H1 (cell line): Measurements from ENCODE around the gene CEP89. TPM values are rescaled to one million over a fixed set of nuclear protein-coding genes. Genes with fewer than 3 reads are reported as not detected.

Experiments
- CTCF ChIA-PET: fragments of 300-600 bp; sonication (Branson Sonifier 250); formaldehyde crosslinking; loops from one replicate; lab custom pipeline; 2021; ENCODE audit not compliant: partially characterized antibody; lab: Charles Lee
- POLR2A ChIA-PET: fragments of 300-600 bp; sonication (Branson Sonifier 250); formaldehyde crosslinking; loops from one replicate; lab custom pipeline; 2021; ENCODE audit warnings: inconsistent platforms; ENCODE audit not compliant: partially characterized antibody; lab: Charles Lee
- DNase-seq, 2 experiments: peaks; one replicate each; pipeline versions ENCODE4 v3.0.0 to v3.0.0-alpha.2; 2010 to 2022; ENCODE audit warnings: low spot score in 2 of 2, low read depth in 1 of 2, mixed read lengths in 1 of 2
- FAIRE-seq: peaks from 2 replicates; lab custom pipeline; 2011; peaks lifted over from hg19 to GRCh38; lab: Jason Lieb, UNC
- H2AFZ ChIP-seq: 2 replicates; pipeline ENCODE4 v1.8.1; 2012; ENCODE audit warnings: low read length, inconsistent platforms
- H2AK5ac ChIP-seq: 2 replicates; pipeline ENCODE4 v1.6.1; 2013; ENCODE audit warnings: low read depth, low read length
- H2BK120ac ChIP-seq: replicated peaks from 2 replicates; pipeline ENCODE3; 2013; ENCODE audit warnings: low read depth, low read length, inconsistent platforms
- H2BK12ac ChIP-seq: 2 replicates; pipeline ENCODE4 v1.6.1; 2013; ENCODE audit warnings: low read depth, low read length
- H2BK15ac ChIP-seq: 2 replicates; pipeline ENCODE4 v1.6.1; 2013; ENCODE audit warnings: low read length
- H2BK20ac ChIP-seq: 2 replicates; pipeline ENCODE4 v1.6.1; 2013; ENCODE audit warnings: low read length
- H2BK5ac ChIP-seq: 2 replicates; pipeline ENCODE4 v1.6.1; 2013; ENCODE audit warnings: low read depth, low read length
- H3K14ac ChIP-seq: 2 replicates; pipeline ENCODE4 v1.6.1; 2013; ENCODE audit warnings: inconsistent platforms; ENCODE audit not compliant: insufficient read length
- H3K18ac ChIP-seq: 2 replicates; pipeline ENCODE4 v1.6.1; 2013; ENCODE audit warnings: low read length; ENCODE audit errors: extremely low read depth
- H3K23ac ChIP-seq: 2 replicates; pipeline ENCODE4 v1.6.1; 2013; ENCODE audit warnings: inconsistent platforms; ENCODE audit not compliant: insufficient read length
- H3K23me2 ChIP-seq: 2 replicates; pipeline ENCODE4 v1.6.1; 2013; ENCODE audit warnings: low read depth, low read length
- H3K27ac ChIP-seq: 2 replicates; pipeline ENCODE4 v1.6.1; 2011; ENCODE audit warnings: low read depth, low read length, inconsistent platforms
- H3K27me3 ChIP-seq, 4 experiments: replicated peaks in 1 of 4; 1 replicate in 1 of 4; 2 replicates in 3 of 4; pipeline versions ENCODE4 v1.6.1 to v1.8.1; 2011 to 2013; ENCODE audit warnings: low read length in 3 of 4, mild to moderate bottlenecking in 3 of 4, inconsistent platforms in 2 of 4, mixed read lengths in 2 of 4, moderate library complexity in 1 of 4; ENCODE audit not compliant: control insufficient read depth in 3 of 4, insufficient read depth in 3 of 4; ENCODE audit errors: extremely low read depth in 1 of 4
- H3K36me3 ChIP-seq, 4 experiments: 2 replicates each; pipeline versions ENCODE4 v1.6.1 to v1.8.1; 2011 to 2013; ENCODE audit warnings: mild to moderate bottlenecking in 4 of 4, low read length in 3 of 4, moderate library complexity in 2 of 4, control low read depth in 1 of 4, inconsistent platforms in 1 of 4; ENCODE audit not compliant: insufficient read depth in 4 of 4, control insufficient read depth in 2 of 4
- H3K4ac ChIP-seq: replicated peaks from 2 replicates; pipeline ENCODE3; 2013; ENCODE audit warnings: low read length, low read depth, mixed read lengths, inconsistent platforms; ENCODE audit not compliant: insufficient read length
- H3K4me1 ChIP-seq, 4 experiments: replicated peaks in 1 of 4; 1 replicate in 1 of 4; 2 replicates in 3 of 4; pipeline versions ENCODE4 v1.6.1 to v1.8.1; 2011 to 2013; ENCODE audit warnings: low read length in 3 of 4, inconsistent platforms in 2 of 4, mixed read lengths in 1 of 4; ENCODE audit not compliant: insufficient read depth in 4 of 4, control insufficient read depth in 3 of 4
- H3K4me2 ChIP-seq, 2 experiments: 2 replicates each; pipeline versions ENCODE4 v1.6.1 to v1.8.1; 2011 to 2013; ENCODE audit warnings: low read depth in 2 of 2, low read length in 2 of 2, control low read depth in 1 of 2, inconsistent platforms in 1 of 2, mild to moderate bottlenecking in 1 of 2; ENCODE audit not compliant: insufficient read depth in 1 of 2
- H3K4me3 ChIP-seq, 4 experiments: fragments of 200-600, 300-600 bp in 1 of 4; sonication (generic), shearing (Covaris generic), sonication (Bioruptor Twin) in 1 of 4; 2 replicates each; pipeline versions ENCODE4 v1.5.1 to v1.8.1; 2011 to 2016; ENCODE audit warnings: low read length in 4 of 4, low read depth in 3 of 4, control low read depth in 2 of 4, inconsistent platforms in 2 of 4, mild to moderate bottlenecking in 2 of 4, mixed read lengths in 1 of 4, moderate library complexity in 1 of 4; ENCODE audit not compliant: insufficient read depth in 2 of 4; ENCODE audit errors: extremely low read depth in 1 of 4
- H3K56ac ChIP-seq: replicated peaks from 2 replicates; pipeline ENCODE3; 2013; ENCODE audit warnings: low read depth, mild to moderate bottlenecking, mixed read lengths, low read length, inconsistent platforms; ENCODE audit not compliant: insufficient read length
- H3K79me1 ChIP-seq: 2 replicates; pipeline ENCODE4 v1.6.1; 2013; ENCODE audit warnings: low read depth, low read length, control low read depth
- H3K79me2 ChIP-seq, 2 experiments: 2 replicates each; pipeline versions ENCODE4 v1.6.1 to v1.8.1; 2012 to 2013; ENCODE audit warnings: low read length in 2 of 2, mild to moderate bottlenecking in 2 of 2, inconsistent platforms in 1 of 2; ENCODE audit not compliant: insufficient read depth in 2 of 2, control insufficient read depth in 1 of 2
- H3K9ac ChIP-seq, 4 experiments: replicated peaks in 1 of 4; 1 replicate in 1 of 4; 2 replicates in 3 of 4; pipeline versions ENCODE4 v1.6.1 to v1.8.1; 2011 to 2013; ENCODE audit warnings: low read depth in 3 of 4, low read length in 3 of 4, control low read depth in 2 of 4, mild to moderate bottlenecking in 2 of 4, moderate library complexity in 2 of 4, inconsistent platforms in 1 of 4; ENCODE audit errors: extremely low read depth in 1 of 4
- H3K9me3 ChIP-seq, 2 experiments: 2 replicates each; pipeline versions ENCODE4 v1.6.1 to v1.8.1; 2012 to 2013; ENCODE audit warnings: mild to moderate bottlenecking in 2 of 2, moderate library complexity in 2 of 2, control low read depth in 1 of 2, inconsistent platforms in 1 of 2, low read depth in 1 of 2, low read length in 1 of 2, mixed read lengths in 1 of 2; ENCODE audit not compliant: insufficient read depth in 2 of 2
- H4K20me1 ChIP-seq, 2 experiments: replicated peaks in 1 of 2; 2 replicates each; pipeline versions ENCODE3 to v1.8.1; 2011 to 2013; ENCODE audit warnings: inconsistent platforms in 2 of 2, low read length in 2 of 2, mild to moderate bottlenecking in 1 of 2; ENCODE audit not compliant: insufficient read depth in 2 of 2, control insufficient read depth in 1 of 2
- H4K5ac ChIP-seq: 2 replicates; pipeline ENCODE4 v1.6.1; 2013; ENCODE audit warnings: low read length, low read depth, mixed read lengths, inconsistent platforms; ENCODE audit not compliant: insufficient read length
- H4K8ac ChIP-seq: 2 replicates; pipeline ENCODE4 v1.8.0; 2013; ENCODE audit warnings: mild to moderate bottlenecking, moderate library complexity, low read length, inconsistent platforms; ENCODE audit not compliant: insufficient read depth; ENCODE audit errors: extremely low read depth
- H4K91ac ChIP-seq: replicated peaks from 2 replicates; pipeline ENCODE3; 2013; ENCODE audit warnings: low read length, mixed read lengths, inconsistent platforms; ENCODE audit not compliant: insufficient read length
- E2F6 ChIP-seq: IDR thresholded peaks from 2 replicates; pipeline ENCODE4 v1.6.1; 2012; ENCODE audit warnings: inconsistent platforms
- HDAC2 ChIP-seq, 2 experiments: fragments of 300-600 bp in 1 of 2; sonication (generic) in 1 of 2; IDR thresholded peaks; 2 replicates each; pipeline ENCODE4 v1.6.1; 2011 to 2012; ENCODE audit warnings: low read depth in 2 of 2, low read length in 2 of 2, mild to moderate bottlenecking in 2 of 2, moderate library complexity in 2 of 2, borderline replicate concordance in 1 of 2, inconsistent platforms in 1 of 2
- NRF1 ChIP-seq: IDR thresholded peaks from 2 replicates; pipeline ENCODE4 v1.6.1; 2011; ENCODE audit warnings: mild to moderate bottlenecking, low read depth, low read length, improper control_type of control experiment
- RAD21 ChIP-seq, 2 experiments: IDR thresholded peaks in 1 of 2; conservative IDR thresholded peaks in 1 of 2; 2 replicates each; pipeline ENCODE4 v1.6.1; 2011; ENCODE audit warnings: low read depth in 2 of 2, low read length in 2 of 2, improper control_type of control experiment in 1 of 2, inconsistent platforms in 1 of 2, mild to moderate bottlenecking in 1 of 2, moderate library complexity in 1 of 2
- RXRA ChIP-seq: IDR thresholded peaks from 2 replicates; pipeline ENCODE4 v1.6.1; 2011; ENCODE audit warnings: low read depth, mild to moderate bottlenecking, low read length, moderate library complexity; ENCODE audit not compliant: insufficient read depth
- SP1 ChIP-seq: IDR thresholded peaks from 2 replicates; pipeline ENCODE4 v1.6.1; 2011; ENCODE audit warnings: low read depth, low read length
- TBP ChIP-seq: IDR thresholded peaks from 2 replicates; pipeline ENCODE4 v1.6.1; 2011; ENCODE audit warnings: low read depth, low read length, improper control_type of control experiment
- TEAD4 ChIP-seq: IDR thresholded peaks from 2 replicates; pipeline ENCODE4 v1.6.1; 2012; ENCODE audit warnings: low read depth, low read length, inconsistent platforms, mixed read lengths
- WGBS, 2 experiments: shearing (Covaris generic) in 1 of 2; methylation state at CpG; one replicate each; pipeline versions ENCODE4 v1.1.6 to v1.1.7; 2013 to 2015; ENCODE audit warnings: low lambda C conversion rate in 2 of 2, mixed read lengths in 2 of 2, inconsistent platforms in 1 of 2, low coverage in 1 of 2, missing lambda C conversion rate in 1 of 2; ENCODE audit not compliant: insufficient replicate concordance in 2 of 2, insufficient coverage in 1 of 2, insufficient read length in 1 of 2; ENCODE audit errors: extremely low coverage in 1 of 2, missing lambda C conversion rate in 1 of 2; 5-methylcytosine and 5-hydroxymethylcytosine counted together
- polyA plus RNA-seq, 7 experiments: library from polyadenylated mRNA; depleted of rRNA in 3 of 7; stranded (reverse) in 5 of 7; unstranded in 2 of 7; fragments of >200 nt in 5 of 7; fragments of 200-250 nt in 2 of 7; gene quantifications; 1 replicate in 5 of 7; 2 replicates in 1 of 7; 4 replicates in 1 of 7; pipeline versions ENCODE4 v1.2.1 to v1.2.3, GENCODE V29; 2011 to 2013; ENCODE audit warnings: missing spikeins in 2 of 7, mixed read lengths in 2 of 7
- total RNA-seq: library from RNA; stranded (reverse); fragmentation: NEBNext Ultra II Directional; extraction: Animal tissue kit (Norgen Biotek cat#: 25700); gene quantifications from 2 replicates; pipeline ENCODE4 v1.2.1, GENCODE V29; 2021

The CEP89 gene
- total and polyA plus RNA-seq, 2 of the 8 experiments (the other 6 are each of a cell fraction or from before 2014, with no cell fraction given), result 23.0 to 23.6 TPM

GRCh38 chr19:32880622-32881021 lies 91.1 kb downstream of the CEP89 start:
- Histone ChIP-seq H2BK5ac (no peak overlapping the region), H3K9me3 (no peaks in the 10 kb centered on the region), H4K20me1 (peaks cover 0 to 1% of the 10 kb centered on the region in 2 experiments), H3K56ac (no peak overlapping the region), H3K18ac (no peak overlapping the region), H4K5ac (no peak overlapping the region), H2AFZ (no peak overlapping the region), H3K27me3 (no peaks in the 10 kb centered on the region), H3K14ac (no peak overlapping the region), H4K8ac (no peak overlapping the region), H3K79me1 (no peaks in the 10 kb centered on the region)
- CTCF ChIA-PET, result no interaction called here
- POLR2A ChIA-PET, result interaction anchor here (0.7 kb wide), 1 partner anchor 9 kb away, joined by 3 read pairs; no protein-coding TSS in a partner anchor
- TF ChIP-seq E2F6, result no peak
- no peak for TF ChIP-seq RXRA
- TF ChIP-seq TBP, result no peak
- no peak for TF ChIP-seq RAD21 (IDR thresholded peaks at IDR 0.05 in 1 of 2, conservative IDR thresholded peaks at IDR 0.05 in 1 of 2; ENCODE audit: low read depth in 2 of 2, low read length in 2 of 2)
- TF ChIP-seq NRF1, result no peak
- TF ChIP-seq TEAD4, result no peak
- TF ChIP-seq SP1, result no peak
- no peak for TF ChIP-seq HDAC2 (IDR thresholded peaks at IDR 0.05; ENCODE audit: borderline replicate concordance in 1 of 2, low read depth in 2 of 2, low read length in 2 of 2)
- TF ChIP-seq, all 59 proteins: peak for 0
- H3K4me3 ChIP-seq, result no peak overlapping the region
- no peak overlapping the region for H3K23ac ChIP-seq
- FAIRE-seq (no peak), DNase-seq (peak in 1 of 2 experiments; percentile 20)
- no peak overlapping the region for H4K91ac ChIP-seq
- no peak overlapping the region for H2BK12ac ChIP-seq
- no peaks in the 10 kb centered on the region for H3K36me3 ChIP-seq
- no peak overlapping the region for H3K9ac ChIP-seq
- H3K4me2 ChIP-seq, result no peak overlapping the region
- H2BK20ac ChIP-seq, result no peak overlapping the region
- WGBS, 2 experiments, result 86% methylated on average over 2 of the region's 2 CpGs; no CpG with 5 or more reads in 1 of the 2 experiments
- no peak overlapping the region for H2BK15ac ChIP-seq
- H2BK120ac ChIP-seq, result no peak overlapping the region
- H3K79me2 ChIP-seq, result no peaks in the 10 kb centered on the region
- no peaks in the 10 kb centered on the region; a peak in 2 of 7 replicates for H3K4me1 ChIP-seq
- H3K23me2 ChIP-seq, result no peaks in the 10 kb centered on the region
- no peak overlapping the region for H3K4ac ChIP-seq
- no peak overlapping the region for H3K27ac ChIP-seq
- H2AK5ac ChIP-seq, result no peak overlapping the region
